Upper lobe of right lung (tissue), 1 donor: ENCODE results near the gene HNF1A. TPM values are rescaled to one million over a fixed set of nuclear protein-coding genes. Genes with fewer than 3 reads are reported as not detected.

Experiments
- ATAC-seq: fragments of 200-7000 bp; cut with Tn5 transposase; one replicate; pipeline ENCODE4 v1.9.1; 2020; ENCODE audit warnings: mild to moderate bottlenecking, moderate library complexity
- DNase-seq: peaks from one replicate; pipeline ENCODE4 v3.0.0-alpha.2; 2020
- H3K27ac ChIP-seq: fragments of 200-600 bp; one replicate; pipeline ENCODE4 v1.8.0; 2022
- H3K27me3 ChIP-seq: fragments of 200-600 bp; one replicate; pipeline ENCODE4 v1.8.0; 2022; ENCODE audit warnings: mild to moderate bottlenecking
- H3K36me3 ChIP-seq: fragments of 200-600 bp; one replicate; pipeline ENCODE4 v1.8.0; 2022
- H3K4me1 ChIP-seq: fragments of 200-600 bp; one replicate; pipeline ENCODE4 v1.8.0; 2022
- H3K4me3 ChIP-seq: fragments of 200-600 bp; one replicate; pipeline ENCODE4 v1.8.0; 2022; ENCODE audit warnings: mild to moderate bottlenecking
- H3K9me3 ChIP-seq: fragments of 200-600 bp; one replicate; pipeline ENCODE4 v1.8.0; 2022
- CTCF ChIP-seq: fragments of 200-600 bp; IDR thresholded peaks from one replicate; pipeline ENCODE4 v1.8.0; 2022; ENCODE audit warnings: antibody characterized with exemption
- intact Hi-C: fragments of 100-400 bp; cut with DNase I; formaldehyde crosslinking; loops from one replicate; pipeline ENCODE4 v1.11.0; 2022
- total RNA-seq: library from RNA; stranded (reverse); fragmentation: NEBNext Ultra II Directional; extraction: Animal tissue kit (Norgen Biotek cat#: 25700); gene quantifications from one replicate; pipeline ENCODE4 v1.2.1, GENCODE V29; 2021
- donor health status: DM: no; HTN: yes; CAD: no; lungs with severe emphysema.

HNF1A gene
- total RNA-seq, 1 donor from 2014 or later = not detected

GRCh38 chr12:120980800-120981368 is 2.5 kb downstream of the HNF1A start:
- Histone ChIP-seq H3K27me3 (no peaks in the 10 kb centered on the region), H3K27ac (no peak overlapping the region), H3K4me3 (no peak overlapping the region), H3K36me3 (no peaks in the 10 kb centered on the region), H3K4me1 (no peaks in the 10 kb centered on the region), H3K9me3 (no peaks in the 10 kb centered on the region)
- ATAC-seq (peak; percentile 5), DNase-seq (no peak)
- intact Hi-C loops = no loop called here
- TF ChIP-seq CTCF = no peak

- no peak for TF ChIP-seq CTCF
- intact Hi-C loops = no loop called here
- Histone ChIP-seq H3K4me1 (no peaks in the 10 kb centered on the region), H3K27ac (no peak overlapping the region), H3K9me3 (no peaks in the 10 kb centered on the region), H3K27me3 (no peaks in the 10 kb centered on the region), H3K4me3 (no peak overlapping the region), H3K36me3 (no peaks in the 10 kb centered on the region)
- DNase-seq (no peak), ATAC-seq (no peak)
These were observed 3.1 kb downstream of the HNF1A start for GRCh38 chr12:120981407-120981941.

- H3K9me3 ChIP-seq = no peaks in the 10 kb centered on the region
- no peaks in the 10 kb centered on the region for H3K27me3 ChIP-seq
- no peak overlapping the region for H3K27ac ChIP-seq
- no peak for DNase-seq
- H3K4me3 ChIP-seq = no peak overlapping the region
- TF ChIP-seq CTCF = no peak
- intact Hi-C loops = no loop called here
- no peak for ATAC-seq
- H3K36me3 ChIP-seq = no peaks in the 10 kb centered on the region
- no peaks in the 10 kb centered on the region for H3K4me1 ChIP-seq
These were observed 4.3 kb downstream of the HNF1A start for GRCh38 chr12:120982659-120983058.

GRCh38 chr12:120983759-120984158 is 5.4 kb downstream of the HNF1A start:
- H3K9me3 ChIP-seq = no peaks in the 10 kb centered on the region
- no peak overlapping the region for H3K27ac ChIP-seq
- H3K36me3 ChIP-seq = no peaks in the 10 kb centered on the region
- TF ChIP-seq CTCF = no peak
- intact Hi-C loops = no loop called here
- no peak overlapping the region for H3K4me3 ChIP-seq
- no peaks in the 10 kb centered on the region for H3K27me3 ChIP-seq
- no peak for ATAC-seq
- no peaks in the 10 kb centered on the region for H3K4me1 ChIP-seq
- DNase-seq = no peak

GRCh38 chr12:120984351-120984898 is 6.1 kb downstream of the HNF1A start:
- Histone ChIP-seq H3K27me3 (no peaks in the 10 kb centered on the region), H3K4me1 (no peaks in the 10 kb centered on the region), H3K4me3 (no peak overlapping the region), H3K9me3 (no peaks in the 10 kb centered on the region), H3K27ac (no peak overlapping the region), H3K36me3 (no peaks in the 10 kb centered on the region)
- TF ChIP-seq CTCF = no peak
- DNase-seq = no peak
- intact Hi-C loops = no loop called here
- no peak for ATAC-seq
